HEK293 (cell line): ENCODE measurements around the gene RIMKLB.

Experiments
- BCL11A ChIP-seq: fragments of 450-650 bp; formaldehyde crosslinking; IDR thresholded peaks from 2 replicates; pipeline ENCODE4 v1.5.1; 2016; ENCODE audit warnings: low read depth, missing biosample characterization, missing genetic modification characterization
- HOXC10 ChIP-seq: sonication (generic); formaldehyde crosslinking; IDR thresholded peaks from 2 replicates; pipeline ENCODE4 v1.8.1; 2023; ENCODE audit warnings: mild to moderate bottlenecking, missing genetic modification reagents
- PBX3 ChIP-seq: sonication (generic); formaldehyde crosslinking; IDR thresholded peaks from 2 replicates; pipeline ENCODE4 v1.8.1; 2022; ENCODE audit warnings: mild to moderate bottlenecking, moderate library complexity, missing genetic modification reagents
- PRDM10 ChIP-seq: fragments of 450-650 bp; formaldehyde crosslinking; IDR thresholded peaks from 2 replicates; pipeline ENCODE4 v1.5.1; 2016; ENCODE audit warnings: missing biosample characterization, missing genetic modification characterization
- ZNF10 ChIP-seq: fragments of 450-650 bp; formaldehyde crosslinking; IDR thresholded peaks from 2 replicates; pipeline ENCODE4 v1.5.1; 2017; ENCODE audit warnings: missing biosample characterization, missing genetic modification characterization
- ZNF202 ChIP-seq: fragments of 450-650 bp; formaldehyde crosslinking; IDR thresholded peaks from 2 replicates; pipeline ENCODE4 v1.5.1; 2016; ENCODE audit warnings: missing biosample characterization, missing genetic modification characterization, borderline replicate concordance
- ZNF48 ChIP-seq: fragments of 450-650 bp; formaldehyde crosslinking; IDR thresholded peaks from 2 replicates; pipeline ENCODE4 v1.5.1; 2016; ENCODE audit warnings: missing biosample characterization, missing genetic modification characterization
- ZNF530 ChIP-seq: fragments of 450-650 bp; formaldehyde crosslinking; IDR thresholded peaks from 2 replicates; pipeline ENCODE4 v1.5.1; 2016; ENCODE audit warnings: low read depth, missing biosample characterization, missing genetic modification characterization
- ZNF658 ChIP-seq: fragments of 450-650 bp; formaldehyde crosslinking; IDR thresholded peaks from 2 replicates; pipeline ENCODE4; 2016; ENCODE audit warnings: missing biosample characterization, missing genetic modification characterization
- ZNF692 ChIP-seq: fragments of 450-650 bp; formaldehyde crosslinking; IDR thresholded peaks from 2 replicates; pipeline ENCODE4 v1.5.1; 2016; ENCODE audit warnings: missing biosample characterization, missing genetic modification characterization
- ZNF704 ChIP-seq: fragments of 450-650 bp; formaldehyde crosslinking; IDR thresholded peaks from 2 replicates; pipeline ENCODE4 v1.5.1; 2016; ENCODE audit warnings: missing biosample characterization, missing genetic modification characterization
- ZNF747 ChIP-seq: fragments of 450-650 bp; formaldehyde crosslinking; IDR thresholded peaks from 2 replicates; pipeline ENCODE4 v1.5.1; 2016; ENCODE audit warnings: missing biosample characterization, missing genetic modification characterization
- TF ChIP-seq, protein P1 (sequence below): fragments of 450-650 bp; formaldehyde crosslinking; IDR thresholded peaks from 2 replicates; pipeline ENCODE4 v1.5.1; 2016; ENCODE audit warnings: missing biosample characterization, missing genetic modification characterization

DNA sequence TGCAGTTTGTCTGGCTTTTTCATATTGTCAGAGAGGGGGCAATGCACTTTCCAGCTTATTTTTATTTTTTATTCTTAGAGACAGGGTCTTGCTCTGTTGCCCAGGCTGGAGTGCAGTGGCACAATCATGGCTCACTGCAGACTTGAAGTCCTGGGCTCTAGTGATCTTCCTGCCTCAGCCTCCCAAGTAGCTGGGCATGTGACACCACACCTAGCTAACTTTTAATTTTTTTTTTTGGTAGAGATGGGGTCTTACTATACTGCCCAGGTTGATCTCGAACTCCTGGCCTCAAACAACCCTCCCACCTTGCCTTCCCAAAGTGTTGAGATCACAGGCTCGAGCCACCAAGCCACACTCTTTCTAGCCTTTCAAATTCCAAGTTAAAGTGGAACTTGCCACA, 120.7 kb downstream of the RIMKLB start:
- TF ChIP-seq ZNF692 (no peak), HOXC10 (CRISPR knock-in tag) (no peak), PBX3 (CRISPR knock-in tag) (no peak), ZNF747 (no peak), ZNF10 (tag by site-specific recombination) (no peak), BCL11A (tag by site-specific recombination) (no peak), ZNF530 (no peak), ZNF704 (tag by site-specific recombination) (no peak), ZNF658 (tag by site-specific recombination) (no peak), ZNF48 (no peak), PRDM10 (no peak), ZNF202 (tag by site-specific recombination) (no peak)
- TF ChIP-seq, protein P1, sequence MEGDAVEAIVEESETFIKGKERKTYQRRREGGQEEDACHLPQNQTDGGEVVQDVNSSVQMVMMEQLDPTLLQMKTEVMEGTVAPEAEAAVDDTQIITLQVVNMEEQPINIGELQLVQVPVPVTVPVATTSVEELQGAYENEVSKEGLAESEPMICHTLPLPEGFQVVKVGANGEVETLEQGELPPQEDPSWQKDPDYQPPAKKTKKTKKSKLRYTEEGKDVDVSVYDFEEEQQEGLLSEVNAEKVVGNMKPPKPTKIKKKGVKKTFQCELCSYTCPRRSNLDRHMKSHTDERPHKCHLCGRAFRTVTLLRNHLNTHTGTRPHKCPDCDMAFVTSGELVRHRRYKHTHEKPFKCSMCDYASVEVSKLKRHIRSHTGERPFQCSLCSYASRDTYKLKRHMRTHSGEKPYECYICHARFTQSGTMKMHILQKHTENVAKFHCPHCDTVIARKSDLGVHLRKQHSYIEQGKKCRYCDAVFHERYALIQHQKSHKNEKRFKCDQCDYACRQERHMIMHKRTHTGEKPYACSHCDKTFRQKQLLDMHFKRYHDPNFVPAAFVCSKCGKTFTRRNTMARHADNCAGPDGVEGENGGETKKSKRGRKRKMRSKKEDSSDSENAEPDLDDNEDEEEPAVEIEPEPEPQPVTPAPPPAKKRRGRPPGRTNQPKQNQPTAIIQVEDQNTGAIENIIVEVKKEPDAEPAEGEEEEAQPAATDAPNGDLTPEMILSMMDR (tag by site-specific recombination): no peak
